Suprapubic skin (tissue), 3 donors: ENCODE results near the gene ERC2.

Experiments used
- POLR2AphosphoS5 ChIP-seq, 3 donors: sonication (generic); formaldehyde crosslinking; IDR thresholded peaks; one replicate each; pipeline ENCODE4 v1.6.1; 2017; ENCODE audit warnings: antibody characterized with exemption in 3 of 3
- TF ChIP-seq, protein P1 (sequence below), 2 donors: fragments of 200-600 bp in 1 of 2; fragments of 450-650 bp in 1 of 2; sonication (generic) in 1 of 2; IDR thresholded peaks; one replicate each; pipeline ENCODE4 v1.5.1; 2016 to 2019; ENCODE audit warnings: antibody characterized with exemption in 2 of 2, mild to moderate bottlenecking in 1 of 2, moderate library complexity in 1 of 2

GRCh38 chr3:55951388-55951787 is 516.9 kb downstream of the ERC2 start:
- TF ChIP-seq, protein P1, sequence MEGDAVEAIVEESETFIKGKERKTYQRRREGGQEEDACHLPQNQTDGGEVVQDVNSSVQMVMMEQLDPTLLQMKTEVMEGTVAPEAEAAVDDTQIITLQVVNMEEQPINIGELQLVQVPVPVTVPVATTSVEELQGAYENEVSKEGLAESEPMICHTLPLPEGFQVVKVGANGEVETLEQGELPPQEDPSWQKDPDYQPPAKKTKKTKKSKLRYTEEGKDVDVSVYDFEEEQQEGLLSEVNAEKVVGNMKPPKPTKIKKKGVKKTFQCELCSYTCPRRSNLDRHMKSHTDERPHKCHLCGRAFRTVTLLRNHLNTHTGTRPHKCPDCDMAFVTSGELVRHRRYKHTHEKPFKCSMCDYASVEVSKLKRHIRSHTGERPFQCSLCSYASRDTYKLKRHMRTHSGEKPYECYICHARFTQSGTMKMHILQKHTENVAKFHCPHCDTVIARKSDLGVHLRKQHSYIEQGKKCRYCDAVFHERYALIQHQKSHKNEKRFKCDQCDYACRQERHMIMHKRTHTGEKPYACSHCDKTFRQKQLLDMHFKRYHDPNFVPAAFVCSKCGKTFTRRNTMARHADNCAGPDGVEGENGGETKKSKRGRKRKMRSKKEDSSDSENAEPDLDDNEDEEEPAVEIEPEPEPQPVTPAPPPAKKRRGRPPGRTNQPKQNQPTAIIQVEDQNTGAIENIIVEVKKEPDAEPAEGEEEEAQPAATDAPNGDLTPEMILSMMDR (IDR thresholded peaks at IDR 0.05) = no peak
- no peak for TF ChIP-seq POLR2AphosphoS5 (IDR thresholded peaks at IDR 0.05)
